Measurements from ENCODE around the gene TMEM39B.
"Not testable (repeated sequence)": the region's sequence is repeated elsewhere in the genome, so short reads cannot be mapped to it uniquely, and the experiment has no call there.

TMEM39B gene

GRCh38 chr1:32072622-32073298 lies at the start of gene TMEM39B:
Gene TMEM39B, plus strand, starts transcription at chr1:32072939. Its CDS starts 109 bp downstream, at chr1:32073048.
- DNase-seq = peak; percentile 81

- no peak for DNase-seq
Observed at GRCh38 chr1:32023351-32023750, 49.4 kb upstream of the TMEM39B start.

- no peak for DNase-seq
Observed at GRCh38 chr1:32025515-32025914, 47.2 kb upstream of the TMEM39B start.

GRCh38 chr1:32028746-32029145 lies 44.0 kb upstream of the TMEM39B start:
- DNase-seq = no peak

GRCh38 chr1:32031578-32032274 lies 41.0 kb upstream of the TMEM39B start:
- DNase-seq = no peak

GRCh38 chr1:32032275-32032615 lies 40.5 kb upstream of the TMEM39B start:
- DNase-seq = no peak

- DNase-seq = no peak
Observed at GRCh38 chr1:32035119-32035518, 37.6 kb upstream of the TMEM39B start.

GRCh38 chr1:32040711-32041110 lies 32.0 kb upstream of the TMEM39B start:
- DNase-seq = no peak

GRCh38 chr1:32042330-32042729 lies 30.4 kb upstream of the TMEM39B start:
- no peak for DNase-seq

- no peak for DNase-seq
Observed at GRCh38 chr1:32044234-32044633, 28.5 kb upstream of the TMEM39B start.

GRCh38 chr1:32045772-32046171 lies 27.0 kb upstream of the TMEM39B start:
- no peak for DNase-seq

- no peak for DNase-seq
Observed at GRCh38 chr1:32047701-32048100, 25.0 kb upstream of the TMEM39B start.

GRCh38 chr1:32048440-32048839 lies 24.3 kb upstream of the TMEM39B start:
- no peak for DNase-seq

GRCh38 chr1:32051706-32052105 lies 21.0 kb upstream of the TMEM39B start:
- DNase-seq = no peak

- DNase-seq = no peak
Observed at GRCh38 chr1:32052887-32053286, 19.9 kb upstream of the TMEM39B start.

- DNase-seq = no peak
Observed at GRCh38 chr1:32055416-32055815, 17.3 kb upstream of the TMEM39B start.

GRCh38 chr1:32056598-32056997 lies 16.1 kb upstream of the TMEM39B start:
- DNase-seq = no peak

GRCh38 chr1:32060914-32061313 lies 11.8 kb upstream of the TMEM39B start:
- DNase-seq = no peak

GRCh38 chr1:32062867-32063230 lies 9.9 kb upstream of the TMEM39B start:
- DNase-seq = no peak

GRCh38 chr1:32063261-32063681 lies 9.5 kb upstream of the TMEM39B start:
- DNase-seq = peak; percentile 26

GRCh38 chr1:32065613-32066488 lies 6.9 kb upstream of the TMEM39B start:
- not testable (repeated sequence) for DNase-seq

GRCh38 chr1:32066489-32066873 lies 6.3 kb upstream of the TMEM39B start:
- no peak for DNase-seq

- no peak for DNase-seq
Observed at GRCh38 chr1:32068957-32069588, 3.7 kb upstream of the TMEM39B start.

Data from NCI-H1417 treated with DMSO at 0.1 percent for 48 hours (cell line).